NCI-H2196 treated with DMSO at 0.1 percent for 48 hours (cell line): ENCODE measurements around the gene MGAT4C.
"Not testable (repeated sequence)": the region's sequence is repeated elsewhere in the genome, so short reads cannot be mapped to it uniquely, and the experiment has no call there.

Experiments
- DNase-seq: peaks from one replicate; lab custom pipeline; 2025; ENCODE audit not compliant: unreplicated experiment; lab: John Stamatoyannopoulos, UW

Gene MGAT4C

GRCh38 chr12:86139671-86140070 is 116.5 kb downstream of the MGAT4C start:
- no peak for DNase-seq

DNA sequence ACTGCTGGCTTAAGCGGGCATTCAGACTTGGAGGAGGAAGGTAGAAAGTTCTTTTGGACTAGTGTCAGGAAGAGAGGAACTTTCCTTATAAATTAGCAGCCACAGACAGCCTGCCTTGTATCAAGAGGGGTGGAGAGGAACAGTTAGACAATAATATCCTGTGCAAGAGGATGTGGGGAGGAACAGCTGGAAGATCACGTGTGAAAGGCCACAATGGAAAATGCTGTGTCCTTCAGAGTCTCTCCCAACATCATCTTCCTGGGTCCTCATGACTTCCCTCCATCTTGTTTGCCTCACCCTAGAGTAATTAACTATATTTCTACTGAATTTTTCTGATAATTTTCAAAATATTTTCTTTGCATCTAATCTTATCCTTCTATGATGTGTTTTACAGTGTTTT is 117.4 kb downstream of the MGAT4C start:
- no peak for DNase-seq

- DNase-seq, result no peak
Measured at GRCh38 chr12:86137936-86138335, 118.3 kb downstream of the MGAT4C start.

GRCh38 chr12:86134561-86134960 is 121.6 kb downstream of the MGAT4C start:
- DNase-seq, result no peak

DNA sequence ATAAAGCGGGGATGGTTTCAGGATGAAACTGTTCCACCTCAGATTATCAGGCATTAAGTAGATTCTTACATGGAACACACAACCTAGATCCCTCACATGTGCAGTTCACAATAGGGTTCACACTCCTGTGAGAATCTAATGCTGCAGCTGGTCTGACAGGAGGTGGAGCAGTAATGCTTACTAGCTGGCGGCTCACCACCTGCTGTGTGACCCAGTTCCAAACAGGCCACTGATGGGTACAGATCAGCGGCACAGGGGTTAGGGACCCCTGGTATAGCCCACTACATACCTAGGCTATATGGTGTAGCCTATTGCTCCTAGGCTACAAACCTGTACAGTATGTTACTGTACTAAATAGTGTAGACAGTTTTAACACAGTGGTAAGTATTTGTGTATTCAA is 129.3 kb downstream of the MGAT4C start:
- DNase-seq, result not testable (repeated sequence)

- no peak for DNase-seq
Measured at GRCh38 chr12:86122846-86123468, 133.2 kb downstream of the MGAT4C start.

GRCh38 chr12:86118161-86118560 is 138.0 kb downstream of the MGAT4C start:
- no peak for DNase-seq

GRCh38 chr12:86117711-86118110 is 138.5 kb downstream of the MGAT4C start:
- DNase-seq, result no peak

GRCh38 chr12:86104087-86104486 is 152.1 kb downstream of the MGAT4C start:
- no peak for DNase-seq

DNA sequence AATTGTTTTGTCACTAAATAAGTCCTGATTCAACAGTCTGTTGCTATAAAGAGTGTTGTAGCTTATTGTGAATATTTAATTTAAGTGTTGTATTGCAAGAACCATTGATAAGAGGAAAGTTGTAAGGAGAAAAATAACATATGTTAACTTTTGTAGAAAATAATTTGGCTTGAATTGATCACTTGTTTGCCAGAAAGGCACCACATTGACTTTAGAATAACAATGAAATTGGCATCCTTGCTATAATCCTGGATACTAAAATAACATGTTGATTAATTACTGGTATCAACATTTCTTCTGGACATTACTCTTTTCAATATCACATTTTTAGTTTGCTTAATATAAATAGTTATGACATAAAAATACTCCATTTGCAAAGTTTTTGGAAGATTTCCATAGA is 159.0 kb downstream of the MGAT4C start:
- no peak for DNase-seq

GRCh38 chr12:86091681-86092080 is 164.5 kb downstream of the MGAT4C start:
- no peak for DNase-seq

- no peak for DNase-seq
Measured at GRCh38 chr12:86081843-86082242, 174.3 kb downstream of the MGAT4C start.

DNA sequence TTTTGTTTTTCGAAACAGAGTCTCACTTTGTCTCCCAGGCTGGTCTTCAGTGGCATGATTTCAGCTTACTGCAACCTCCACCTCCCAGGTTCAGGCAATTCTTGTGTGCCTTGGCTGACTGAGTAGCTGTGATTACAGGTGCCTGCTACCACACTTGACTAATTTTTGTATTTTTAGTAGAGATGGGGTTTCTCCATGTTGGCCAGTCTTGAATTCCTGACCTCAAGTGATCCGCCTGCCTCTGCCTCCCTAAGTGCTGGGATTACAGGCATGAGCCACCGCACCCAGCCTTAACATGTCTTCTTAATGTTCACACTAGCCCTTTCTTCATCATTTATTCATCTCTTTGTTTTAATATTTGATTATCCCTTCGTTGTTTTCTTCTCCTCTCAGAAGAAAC is 197.1 kb downstream of the MGAT4C start:
- DNase-seq, result not testable (repeated sequence)

DNA sequence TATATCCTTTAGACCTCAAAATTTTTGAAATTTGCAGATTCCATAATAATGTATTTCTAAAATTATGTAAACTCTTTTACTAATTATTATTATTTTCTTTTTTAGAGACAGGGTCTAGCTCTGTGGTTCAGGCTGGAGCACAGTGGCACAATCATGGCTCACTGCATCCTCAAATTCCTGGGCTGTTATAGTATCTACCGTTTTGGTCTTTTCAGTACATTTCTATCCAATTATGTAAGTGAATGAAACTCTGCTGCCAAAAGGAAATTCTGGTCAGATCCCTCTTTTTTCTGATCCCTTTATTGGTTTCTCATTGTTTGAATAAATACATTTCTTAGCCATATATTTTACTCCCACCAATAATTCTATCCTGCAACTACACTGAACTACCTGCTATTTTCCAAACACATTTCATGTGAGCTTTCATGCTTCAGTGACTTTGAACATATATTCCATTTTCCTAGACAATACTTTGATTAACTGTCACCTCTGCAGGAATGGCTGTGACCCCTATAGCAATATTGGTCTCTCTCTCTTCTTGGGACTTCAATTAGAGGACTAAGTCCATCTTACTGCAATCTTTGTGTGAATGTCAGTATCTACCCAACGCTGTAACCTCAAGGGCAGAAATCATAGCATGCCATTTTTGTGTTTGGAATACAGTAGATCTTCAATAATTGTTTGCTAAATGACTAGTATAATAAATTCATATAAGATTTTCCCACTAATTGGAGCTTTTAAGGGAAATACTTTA is 198.9 kb downstream of the MGAT4C start:
- no peak for DNase-seq

DNA sequence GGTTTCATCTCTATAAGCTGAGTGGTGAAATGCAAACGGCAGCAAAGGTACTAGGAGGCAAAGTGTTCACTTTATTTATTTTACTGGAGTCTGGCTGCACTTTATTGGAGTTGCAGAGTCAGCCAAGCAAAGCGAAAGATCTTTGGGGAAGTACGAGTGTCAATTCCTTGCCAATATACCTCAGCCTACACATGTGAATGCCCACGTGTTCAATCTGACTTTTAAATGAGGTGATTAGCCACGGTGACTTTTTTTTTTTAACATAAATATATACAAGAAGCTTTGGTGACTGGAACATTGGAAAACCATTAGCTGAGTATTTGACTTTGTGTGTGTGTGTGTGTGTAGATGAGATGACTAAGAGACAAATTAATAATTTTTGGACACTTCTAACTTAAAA is 203.3 kb downstream of the MGAT4C start:
- DNase-seq, result no peak

GRCh38 chr12:86050010-86050409 is 206.2 kb downstream of the MGAT4C start:
- DNase-seq, result no peak

DNA sequence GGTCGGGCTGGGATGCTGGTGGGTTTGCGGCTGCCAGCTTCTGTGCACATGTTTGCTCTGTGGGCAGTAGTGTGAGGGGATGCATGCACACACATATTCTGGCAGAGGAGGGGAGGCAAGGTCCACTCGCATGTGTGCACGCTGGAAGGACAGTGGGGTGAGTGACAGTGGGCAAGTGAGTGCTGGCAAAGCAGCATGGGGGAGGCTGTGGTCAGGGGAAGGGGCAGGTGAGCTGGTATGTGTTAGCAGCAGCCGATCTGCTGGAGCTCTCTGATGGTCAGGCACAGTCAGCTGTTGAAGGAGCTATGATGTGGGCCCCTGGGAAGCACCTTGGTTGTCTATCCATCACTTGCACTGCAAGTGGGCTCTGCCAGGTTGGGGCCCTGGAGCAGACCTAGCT is 211.8 kb downstream of the MGAT4C start:
- no peak for DNase-seq

- no peak for DNase-seq
Measured at GRCh38 chr12:86042062-86042461, 214.1 kb downstream of the MGAT4C start.

DNA sequence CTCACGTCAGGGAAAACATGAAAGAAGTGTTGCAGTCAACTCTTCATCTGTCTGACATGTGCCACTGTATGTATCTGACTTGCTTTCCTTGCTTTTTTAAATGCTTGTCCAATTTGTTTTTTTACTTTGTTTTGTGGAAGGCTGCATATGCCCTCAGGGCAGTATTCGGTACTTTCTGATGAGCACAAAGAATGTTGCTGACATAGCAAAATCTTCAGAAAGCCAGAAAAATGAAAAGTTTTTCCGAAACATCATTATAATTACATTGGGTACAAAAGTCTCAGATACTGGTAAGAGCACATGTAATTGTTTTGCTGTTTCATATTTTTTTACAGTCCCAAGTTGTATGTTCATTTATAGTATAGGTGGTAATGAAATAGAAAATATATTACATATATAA is 237.8 kb downstream of the MGAT4C start:
- DNase-seq, result no peak

DNA sequence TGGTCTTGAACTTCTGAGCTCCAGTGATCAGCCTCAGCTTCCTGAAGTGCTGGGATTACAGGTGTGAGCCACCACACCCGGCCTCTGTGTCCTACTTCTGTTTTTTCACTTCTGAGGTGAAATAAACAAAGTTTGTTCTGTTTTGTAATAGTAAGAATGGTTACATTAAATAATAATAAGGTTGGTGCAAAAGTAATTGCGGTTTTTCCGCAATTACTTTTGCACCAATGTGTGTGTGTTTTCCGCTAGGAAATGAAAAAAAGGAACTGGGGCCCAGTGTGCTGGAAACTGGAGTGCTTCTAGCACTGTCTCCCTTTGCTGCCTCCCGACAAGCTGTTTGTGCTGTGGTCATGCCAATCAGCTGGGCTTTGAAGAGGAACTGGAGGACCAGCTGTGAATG is 241.2 kb downstream of the MGAT4C start:
- no peak for DNase-seq

DNA sequence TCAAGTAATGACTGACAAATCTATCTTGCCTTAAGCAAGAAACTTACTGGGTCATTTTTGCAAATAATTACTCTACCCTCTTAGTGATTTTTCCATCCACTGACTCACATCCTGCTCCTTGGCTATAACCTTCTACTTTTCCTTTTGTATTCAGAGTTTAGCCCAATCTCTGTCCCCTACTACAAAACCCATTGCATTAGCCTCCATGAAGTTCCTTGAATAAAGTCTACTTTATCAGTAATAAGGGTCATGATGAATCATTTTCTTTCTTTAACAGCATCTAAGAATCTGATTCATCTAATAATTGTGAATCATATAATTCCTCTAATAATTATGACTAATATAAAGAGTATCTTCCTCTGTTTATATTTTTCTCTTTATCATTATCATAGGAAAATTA is 249.5 kb downstream of the MGAT4C start:
- no peak for DNase-seq

- no peak for DNase-seq
Measured at GRCh38 chr12:85998074-85998473, 258.1 kb downstream of the MGAT4C start.

- DNase-seq, result no peak
Measured at GRCh38 chr12:85996280-85996679, 259.9 kb downstream of the MGAT4C start.
